ENCODE data around the gene DMC1. TPM values are rescaled to one million over a fixed set of nuclear protein-coding genes. Genes with fewer than 3 reads are reported as not detected.
A peak's percentile ranks its signal among the peaks of the same experiment; 100 is the strongest.

The DMC1 gene
- total RNA-seq, 1 donor from 2014 or later, result 3.7 TPM

- no peaks in the 10 kb centered on the region for H3K4me1 ChIP-seq (ENCODE audit: control insufficient read depth in 3 of 3, insufficient read depth in 3 of 3, low read length in 3 of 3)
- H3K9ac ChIP-seq (ENCODE audit: low read depth in 1 of 3, low read length in 3 of 3), result no peak overlapping the region
- no peaks in the 10 kb centered on the region for H3K27me3 ChIP-seq (ENCODE audit: control insufficient read depth in 3 of 3, insufficient read depth in 3 of 3, low read length in 3 of 3)
Measured at GRCh38 chr22:38524429-38524828, 45.6 kb downstream of the DMC1 start.

GRCh38 chr22:38523479-38523878, 46.5 kb downstream of the DMC1 start:
- Histone ChIP-seq H3K4me1 (ENCODE audit: control insufficient read depth in 3 of 3, insufficient read depth in 3 of 3, low read length in 3 of 3) (no peaks in the 10 kb centered on the region), H3K9ac (ENCODE audit: low read depth in 1 of 3, low read length in 3 of 3) (no peak overlapping the region), H3K9me3 (ENCODE audit: control insufficient read depth in 3 of 3, low read length in 3 of 3) (no peaks in the 10 kb centered on the region), H3K27ac (ENCODE audit: low read depth, low read length) (no peak overlapping the region), H3K4me3 (ENCODE audit: low read length in 3 of 3) (no peak overlapping the region), H3K36me3 (ENCODE audit: control insufficient read depth in 3 of 3, insufficient read depth in 3 of 3, low read length in 3 of 3) (no peaks in the 10 kb centered on the region), H3K27me3 (ENCODE audit: control insufficient read depth in 3 of 3, insufficient read depth in 3 of 3, low read length in 3 of 3) (no peaks in the 10 kb centered on the region)

More at GRCh38 chr22:38524429-38524828, 45.6 kb downstream of the DMC1 start:
- H3K36me3 ChIP-seq (ENCODE audit: control insufficient read depth in 3 of 3, insufficient read depth in 3 of 3, low read length in 3 of 3), result no peaks in the 10 kb centered on the region
- no peak overlapping the region for H3K27ac ChIP-seq (ENCODE audit: low read depth, low read length)
- no peak overlapping the region for H3K4me3 ChIP-seq (ENCODE audit: low read length in 3 of 3)
- no peaks in the 10 kb centered on the region for H3K9me3 ChIP-seq (ENCODE audit: control insufficient read depth in 3 of 3, low read length in 3 of 3)

- no peak overlapping the region for H3K9ac ChIP-seq (ENCODE audit: low read depth in 1 of 3, low read length in 3 of 3)
- H3K4me3 ChIP-seq (ENCODE audit: low read length in 3 of 3), result no peak overlapping the region
- H3K36me3 ChIP-seq (ENCODE audit: control insufficient read depth in 3 of 3, insufficient read depth in 3 of 3, low read length in 3 of 3), result no peaks in the 10 kb centered on the region
- no peaks in the 10 kb centered on the region for H3K27me3 ChIP-seq (ENCODE audit: control insufficient read depth in 3 of 3, insufficient read depth in 3 of 3, low read length in 3 of 3)
- H3K27ac ChIP-seq (ENCODE audit: low read depth, low read length), result no peak overlapping the region
- no peaks in the 10 kb centered on the region for H3K4me1 ChIP-seq (ENCODE audit: control insufficient read depth in 3 of 3, insufficient read depth in 3 of 3, low read length in 3 of 3)
- no peaks in the 10 kb centered on the region for H3K9me3 ChIP-seq (ENCODE audit: control insufficient read depth in 3 of 3, low read length in 3 of 3)
Measured at GRCh38 chr22:38523029-38523428, 47.0 kb downstream of the DMC1 start.

GRCh38 chr22:38519453-38520250, 50.3 kb downstream of the DMC1 start:
- Histone ChIP-seq H3K4me3 (ENCODE audit: low read length in 3 of 3) (no peak overlapping the region), H3K27ac (ENCODE audit: low read depth, low read length) (no peak overlapping the region), H3K36me3 (ENCODE audit: control insufficient read depth in 3 of 3, insufficient read depth in 3 of 3, low read length in 3 of 3) (no peaks in the 10 kb centered on the region), H3K9me3 (ENCODE audit: control insufficient read depth in 3 of 3, low read length in 3 of 3) (no peaks in the 10 kb centered on the region), H3K4me1 (ENCODE audit: control insufficient read depth in 3 of 3, insufficient read depth in 3 of 3, low read length in 3 of 3) (no peaks in the 10 kb centered on the region), H3K9ac (ENCODE audit: low read depth in 1 of 3, low read length in 3 of 3) (no peak overlapping the region), H3K27me3 (ENCODE audit: control insufficient read depth in 3 of 3, insufficient read depth in 3 of 3, low read length in 3 of 3) (no peaks in the 10 kb centered on the region)

- Histone ChIP-seq H3K27me3 (ENCODE audit: control insufficient read depth in 3 of 3, insufficient read depth in 3 of 3, low read length in 3 of 3) (no peaks in the 10 kb centered on the region), H3K4me3 (ENCODE audit: low read length in 3 of 3) (no peak overlapping the region), H3K27ac (ENCODE audit: low read depth, low read length) (no peak overlapping the region), H3K9me3 (ENCODE audit: control insufficient read depth in 3 of 3, low read length in 3 of 3) (no peaks in the 10 kb centered on the region), H3K4me1 (ENCODE audit: control insufficient read depth in 3 of 3, insufficient read depth in 3 of 3, low read length in 3 of 3) (no peaks in the 10 kb centered on the region), H3K36me3 (ENCODE audit: control insufficient read depth in 3 of 3, insufficient read depth in 3 of 3, low read length in 3 of 3) (no peaks in the 10 kb centered on the region), H3K9ac (ENCODE audit: low read depth in 1 of 3, low read length in 3 of 3) (no peak overlapping the region)
Measured at GRCh38 chr22:38518620-38519019, 51.4 kb downstream of the DMC1 start.

GRCh38 chr22:38513063-38513462, 56.9 kb downstream of the DMC1 start:
- Histone ChIP-seq H3K27me3 (ENCODE audit: control insufficient read depth in 3 of 3, insufficient read depth in 3 of 3, low read length in 3 of 3) (no peaks in the 10 kb centered on the region), H3K9ac (ENCODE audit: low read depth in 1 of 3, low read length in 3 of 3) (no peak overlapping the region), H3K27ac (ENCODE audit: low read depth, low read length) (no peak overlapping the region), H3K4me1 (ENCODE audit: control insufficient read depth in 3 of 3, insufficient read depth in 3 of 3, low read length in 3 of 3) (no peaks in the 10 kb centered on the region), H3K4me3 (ENCODE audit: low read length in 3 of 3) (no peak overlapping the region), H3K9me3 (ENCODE audit: control insufficient read depth in 3 of 3, low read length in 3 of 3) (no peaks in the 10 kb centered on the region), H3K36me3 (ENCODE audit: control insufficient read depth in 3 of 3, insufficient read depth in 3 of 3, low read length in 3 of 3) (no peaks in the 10 kb centered on the region)

GRCh38 chr22:38510416-38510970, 59.5 kb downstream of the DMC1 start:
- Histone ChIP-seq H3K27ac (ENCODE audit: low read depth, low read length) (no peak overlapping the region), H3K36me3 (ENCODE audit: control insufficient read depth in 3 of 3, insufficient read depth in 3 of 3, low read length in 3 of 3) (no peaks in the 10 kb centered on the region), H3K9me3 (ENCODE audit: control insufficient read depth in 3 of 3, low read length in 3 of 3) (no peaks in the 10 kb centered on the region), H3K9ac (ENCODE audit: low read depth in 1 of 3, low read length in 3 of 3) (no peak overlapping the region), H3K27me3 (ENCODE audit: control insufficient read depth in 3 of 3, insufficient read depth in 3 of 3, low read length in 3 of 3) (no peaks in the 10 kb centered on the region), H3K4me3 (ENCODE audit: low read length in 3 of 3) (no peak overlapping the region), H3K4me1 (ENCODE audit: control insufficient read depth in 3 of 3, insufficient read depth in 3 of 3, low read length in 3 of 3) (peaks cover 0 to 6% (median 0%) of the 10 kb centered on the region in 3 donors)

- peak within 1 kb of the TSS; percentile 94 to 97 (median 95) for H3K4me3 ChIP-seq (ENCODE audit: low read length in 3 of 3)
- peak within 1 kb of the TSS; percentile 99 to 100 (median 100) for H3K9ac ChIP-seq (ENCODE audit: low read depth in 1 of 3, low read length in 3 of 3)
- H3K36me3 ChIP-seq (ENCODE audit: control insufficient read depth in 3 of 3, insufficient read depth in 3 of 3, low read length in 3 of 3), result peaks cover 4 to 11% (median 8%) of the 10 kb centered on the region in 3 donors
- H3K27me3 ChIP-seq (ENCODE audit: control insufficient read depth in 3 of 3, insufficient read depth in 3 of 3, low read length in 3 of 3), result no peaks in the 10 kb centered on the region
- no peaks in the 10 kb centered on the region for H3K9me3 ChIP-seq (ENCODE audit: control insufficient read depth in 3 of 3, low read length in 3 of 3)
- peak within 1 kb of the TSS; percentile 100 for H3K27ac ChIP-seq (ENCODE audit: low read depth, low read length)
- peaks cover 21 to 41% (median 29%) of the 10 kb centered on the region in 3 donors for H3K4me1 ChIP-seq (ENCODE audit: control insufficient read depth in 3 of 3, insufficient read depth in 3 of 3, low read length in 3 of 3)
Measured at GRCh38 chr22:38506118-38506962, 63.6 kb downstream of the DMC1 start, which contains the start of gene DDX17. TSS of gene DDX17 (minus strand) at chr22:38506311.

GRCh38 chr22:38505541-38506117, 64.4 kb downstream of the DMC1 start:
- Histone ChIP-seq H3K4me3 (ENCODE audit: low read length in 3 of 3) (peak overlapping the region; percentile 94 to 97 (median 95)), H3K27me3 (ENCODE audit: control insufficient read depth in 3 of 3, insufficient read depth in 3 of 3, low read length in 3 of 3) (no peaks in the 10 kb centered on the region), H3K36me3 (ENCODE audit: control insufficient read depth in 3 of 3, insufficient read depth in 3 of 3, low read length in 3 of 3) (peaks cover 4 to 14% (median 8%) of the 10 kb centered on the region in 3 donors), H3K4me1 (ENCODE audit: control insufficient read depth in 3 of 3, insufficient read depth in 3 of 3, low read length in 3 of 3) (peaks cover 21 to 42% (median 29%) of the 10 kb centered on the region in 3 donors), H3K9ac (ENCODE audit: low read depth in 1 of 3, low read length in 3 of 3) (peak overlapping the region; percentile 99 to 100 (median 100)), H3K9me3 (ENCODE audit: control insufficient read depth in 3 of 3, low read length in 3 of 3) (no peaks in the 10 kb centered on the region), H3K27ac (ENCODE audit: low read depth, low read length) (peak overlapping the region; percentile 100)

Measured in skeletal muscle tissue (tissue), 4 donors.